Lower leg skin (tissue), 3 donors: ENCODE data around the gene PIEZO2.

Experiments used
- CTCF ChIP-seq, 3 donors: fragments of 450-650 bp; IDR thresholded peaks; one replicate each; pipeline ENCODE4 v1.5.1; 2016; ENCODE audit warnings: antibody characterized with exemption in 3 of 3, mild to moderate bottlenecking in 3 of 3, moderate library complexity in 2 of 3
- POLR2A ChIP-seq, 2 donors: fragments of 450-650 bp; IDR thresholded peaks; one replicate each; pipeline ENCODE4 v1.6.1; 2016 to 2017; ENCODE audit warnings: antibody characterized with exemption in 2 of 2, mild to moderate bottlenecking in 1 of 2, moderate library complexity in 1 of 2

- TF ChIP-seq CTCF (IDR thresholded peaks at IDR 0.05) (no peak), POLR2A (IDR thresholded peaks at IDR 0.05) (no peak)
These were observed 253.4 kb downstream of the PIEZO2 start for GRCh38 chr18:10895976-10896375.
